NCI-H82 (cell line): ENCODE results near the gene MCM7.
A peak's percentile ranks its signal among the peaks of the same experiment; 100 is the strongest.

ENCODE experiments used
- DNase-seq: peaks from one replicate; lab custom pipeline; 2025; lab: John Stamatoyannopoulos, UW

The MCM7 gene

GRCh38 chr7:100071018-100071723 is 30.0 kb downstream of the MCM7 start:
- no peak for DNase-seq

GRCh38 chr7:100069991-100070390 is 31.2 kb downstream of the MCM7 start:
- no peak for DNase-seq

GRCh38 chr7:100066953-100067352 is 34.2 kb downstream of the MCM7 start:
- DNase-seq: no peak

DNA sequence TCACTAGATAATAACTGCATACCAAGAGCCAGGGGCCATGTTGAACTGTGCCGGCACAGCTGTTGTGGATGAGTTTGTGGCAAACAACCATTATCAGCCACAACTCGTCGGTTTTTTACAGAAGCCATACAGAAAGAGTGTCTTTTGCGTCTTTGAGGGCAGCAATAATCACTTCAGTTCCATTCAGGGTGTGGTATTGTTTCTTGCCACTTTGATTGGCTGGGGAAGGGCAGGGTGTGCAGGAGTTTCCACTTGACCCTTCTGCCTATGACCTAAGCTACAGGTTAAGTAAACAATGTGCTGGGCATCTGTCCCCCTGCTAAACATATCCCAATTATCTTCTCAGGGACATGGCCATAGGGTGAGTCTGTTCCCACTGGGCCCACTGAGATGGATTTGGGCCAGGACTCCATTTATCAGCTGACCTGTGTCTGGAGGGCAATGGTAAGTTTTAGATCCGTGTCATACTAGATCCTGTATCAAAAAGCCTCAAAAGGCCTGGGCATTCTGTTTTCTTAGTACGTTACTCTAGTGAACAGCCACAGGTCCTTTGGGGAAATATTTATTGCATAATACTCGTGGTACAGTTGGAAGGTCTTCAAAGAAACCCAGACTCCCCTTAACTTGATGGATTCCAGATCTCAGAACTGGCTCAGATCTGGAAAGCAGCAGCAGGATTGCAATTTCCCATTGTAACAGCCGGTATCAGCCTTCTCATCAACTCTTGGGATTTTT is 35.6 kb downstream of the MCM7 start:
- DNase-seq: no peak

GRCh38 chr7:100064162-100064561 is 37.0 kb downstream of the MCM7 start:
- DNase-seq: no peak

GRCh38 chr7:100063376-100063775 is 37.8 kb downstream of the MCM7 start:
- DNase-seq: no peak

DNA sequence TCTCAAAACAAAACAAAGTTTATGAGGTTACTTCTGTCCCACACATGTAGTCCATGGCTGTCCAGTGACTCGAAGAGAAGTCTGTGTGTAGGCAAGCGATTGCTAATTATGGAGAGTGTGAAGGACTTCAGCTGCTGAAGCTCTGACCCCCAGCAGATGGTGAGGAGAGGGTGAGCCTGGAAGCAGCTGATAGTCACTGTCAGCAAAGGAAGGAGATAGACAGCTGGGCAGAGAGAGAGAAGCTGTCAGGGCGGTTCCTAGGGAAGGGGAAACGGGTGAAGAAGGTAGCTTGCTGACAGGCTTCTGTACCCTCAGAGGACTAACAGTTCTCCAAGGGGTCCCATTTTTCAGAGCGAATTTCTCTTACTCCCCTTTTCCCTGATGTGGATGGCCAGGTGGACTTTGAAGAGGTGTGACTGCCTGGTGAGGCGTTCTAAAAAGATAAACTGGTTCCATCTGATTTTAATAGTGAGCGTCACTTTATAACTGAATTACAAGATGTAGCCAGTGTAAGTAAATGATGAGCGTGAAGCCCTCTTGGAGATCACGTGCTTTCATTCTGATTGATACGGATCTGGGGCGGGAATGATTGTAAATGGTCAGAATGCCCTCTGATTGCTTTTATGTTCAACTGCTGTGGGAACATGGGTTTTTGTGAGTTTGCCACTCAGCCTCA is 39.5 kb downstream of the MCM7 start:
- DNase-seq: no peak

DNA sequence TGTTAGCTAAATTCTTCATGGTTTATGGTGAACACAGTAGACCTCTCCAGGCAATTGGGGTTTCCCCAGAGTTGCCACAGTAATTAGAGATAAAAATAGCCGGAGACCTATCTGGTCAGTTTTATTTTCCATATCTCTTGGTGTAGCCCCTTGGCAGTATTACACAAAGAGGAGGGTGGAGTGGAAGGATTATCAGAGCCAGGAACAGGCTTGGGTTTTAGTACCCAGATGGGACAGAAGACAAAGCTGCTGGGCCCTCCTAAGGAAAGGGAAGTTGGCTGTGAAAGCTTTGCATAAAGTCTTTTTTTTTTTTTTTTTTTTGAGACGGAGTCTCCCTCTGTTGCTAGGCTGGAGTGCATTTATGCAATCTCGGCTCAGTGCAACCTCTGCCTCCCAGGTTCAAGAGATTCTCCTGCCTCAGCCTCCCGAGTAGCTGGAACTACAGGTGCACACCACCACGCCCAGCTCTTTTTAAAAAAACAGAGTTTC is 41.9 kb downstream of the MCM7 start:
- DNase-seq: no peak

- no peak for DNase-seq
Measured at GRCh38 chr7:100057006-100057405, 44.2 kb downstream of the MCM7 start.

- DNase-seq: peak; percentile 79
Measured at GRCh38 chr7:100053215-100053614, 48.0 kb downstream of the MCM7 start.

DNA sequence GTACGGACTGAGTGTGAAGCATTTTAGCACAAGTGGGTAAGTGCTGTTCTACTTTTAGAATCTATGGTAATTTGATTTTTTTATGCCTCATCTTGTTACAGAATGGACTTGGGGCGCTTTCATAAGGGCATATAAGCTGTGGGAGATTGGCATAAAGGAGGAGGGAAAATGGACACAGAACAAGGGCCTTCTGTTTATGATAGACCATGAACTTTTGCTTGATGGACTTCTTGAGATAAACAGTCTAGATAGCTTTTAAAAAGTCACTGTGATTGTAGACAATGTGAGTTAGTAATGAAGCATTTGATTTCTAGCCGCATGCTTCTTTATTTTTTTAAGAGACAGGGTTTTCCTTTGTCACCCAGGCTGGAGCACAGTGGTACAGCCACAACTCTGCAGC is 49.6 kb downstream of the MCM7 start:
- DNase-seq: no peak

DNA sequence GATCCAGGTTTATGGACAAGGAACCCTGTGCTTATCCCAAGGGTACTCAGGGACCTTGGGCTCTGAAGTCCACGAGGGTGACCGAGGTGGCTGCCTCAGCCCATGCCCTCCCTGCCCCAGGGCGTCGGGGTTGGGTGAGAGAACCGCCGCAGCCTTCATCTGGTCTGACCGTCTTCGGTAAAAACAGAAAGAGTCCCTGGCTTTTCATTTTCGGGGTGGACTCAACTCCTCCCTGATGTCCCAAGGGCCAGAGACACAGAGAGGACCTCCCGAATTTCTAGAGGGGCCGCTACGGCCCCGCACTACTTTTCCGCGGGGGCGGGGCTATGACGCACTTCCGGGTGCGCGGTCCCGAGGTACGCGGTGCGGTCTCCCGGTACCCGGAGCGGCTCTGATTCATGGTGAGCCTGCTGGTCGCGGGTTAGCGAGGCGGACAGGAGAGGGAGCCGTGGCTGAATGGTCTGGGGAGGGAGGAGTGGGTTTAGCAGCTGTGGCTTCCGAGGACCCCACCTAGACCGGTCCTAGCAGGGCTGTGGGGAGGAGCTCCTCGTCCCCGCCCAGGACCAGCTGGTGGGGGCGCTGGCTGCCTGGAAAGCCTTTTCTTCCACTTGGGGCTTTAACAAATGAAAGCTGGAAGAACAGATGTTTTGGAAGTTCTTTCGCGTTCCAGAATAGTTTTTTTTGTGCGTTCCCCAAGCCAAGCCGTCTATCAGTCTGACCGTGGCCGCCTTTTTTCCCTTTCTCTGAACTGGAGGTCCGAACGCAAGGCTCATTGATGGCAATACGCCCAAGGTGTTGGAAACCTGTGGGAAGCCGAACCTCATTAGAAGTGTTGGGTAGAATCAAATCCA is 51.5 kb downstream of the MCM7 start, which contains the start of gene ZSCAN21:
Gene ZSCAN21 (plus strand): TSS at position 334 of the 851 bp plus-strand sequence. CDS start 7,233 bp downstream, outside the sequence.
- peak; percentile 87 for DNase-seq

GRCh38 chr7:100048680-100049079 is 52.5 kb downstream of the MCM7 start:
- no peak for DNase-seq

DNA sequence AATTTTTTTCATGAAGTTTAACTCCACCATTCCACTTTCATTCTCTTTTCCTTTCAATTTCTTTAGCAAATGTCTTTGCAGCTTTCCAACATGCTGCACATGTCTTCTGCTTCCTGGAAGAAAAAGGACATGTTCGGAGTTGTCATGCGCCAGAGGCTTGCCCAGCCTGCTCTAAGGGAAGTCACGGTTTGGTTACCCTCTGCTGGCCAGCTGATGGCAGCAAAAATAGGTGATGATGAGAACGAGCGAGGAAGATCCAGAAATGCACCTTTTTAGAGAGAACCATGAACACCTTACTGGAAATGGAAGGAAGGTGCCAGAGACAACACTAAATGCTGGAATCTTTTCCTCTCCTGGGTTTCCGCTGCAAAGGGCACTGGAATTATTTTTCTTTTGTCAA is 56.5 kb downstream of the MCM7 start:
- peak; percentile 17 for DNase-seq
